Progenitor cell of endocrine pancreas (in vitro differentiated cells): ENCODE results near the gene LAMA3. TPM values are rescaled to one million over a fixed set of nuclear protein-coding genes. Genes with fewer than 3 reads are reported as not detected.

Experiments used
- DNase-seq: peaks from one replicate; pipeline ENCODE4 v3.0.0; 2021; ENCODE audit warnings: low spot score; ENCODE audit not compliant: unreplicated experiment
- H3K27ac Mint-ChIP-seq: 2 replicates; pipeline ENCODE4 v1.8.0; 2021; ENCODE audit warnings: mild to moderate bottlenecking, moderate library complexity, mixed read lengths
- H3K27me3 Mint-ChIP-seq: 2 replicates; pipeline ENCODE4 v1.8.0; 2021; ENCODE audit warnings: mixed read lengths
- H3K36me3 Mint-ChIP-seq: 2 replicates; pipeline ENCODE4 v1.8.0; 2022; ENCODE audit warnings: mixed read lengths; ENCODE audit not compliant: insufficient read depth
- H3K4me1 Mint-ChIP-seq: 2 replicates; pipeline ENCODE4 v1.8.0; 2021; ENCODE audit warnings: low read depth, mixed read lengths
- H3K4me3 Mint-ChIP-seq: 2 replicates; pipeline ENCODE4 v1.8.0; 2021; ENCODE audit warnings: low read depth, mild to moderate bottlenecking, moderate library complexity, mixed read lengths
- H3K9me3 Mint-ChIP-seq: 2 replicates; pipeline ENCODE4 v1.8.0; 2021; ENCODE audit warnings: low read depth, mixed read lengths
- long read RNA-seq: library from polyadenylated mRNA; unstranded; transcript quantifications from one replicate; pipeline ENCODE4 v2.0.0, GENCODE V29; 2020
- total RNA-seq: library from RNA; stranded (reverse); gene quantifications from 2 replicates; pipeline ENCODE4 v1.2.1, GENCODE V29; 2021
- TF ChIP-seq, protein P1 (sequence below): fragments of 200-600 bp; sonication (generic); IDR thresholded peaks from one replicate; pipeline ENCODE4 v1.5.0; 2021; ENCODE audit warnings: antibody characterized with exemption, mild to moderate bottlenecking; ENCODE audit not compliant: unreplicated experiment

LAMA3 gene, protein sequence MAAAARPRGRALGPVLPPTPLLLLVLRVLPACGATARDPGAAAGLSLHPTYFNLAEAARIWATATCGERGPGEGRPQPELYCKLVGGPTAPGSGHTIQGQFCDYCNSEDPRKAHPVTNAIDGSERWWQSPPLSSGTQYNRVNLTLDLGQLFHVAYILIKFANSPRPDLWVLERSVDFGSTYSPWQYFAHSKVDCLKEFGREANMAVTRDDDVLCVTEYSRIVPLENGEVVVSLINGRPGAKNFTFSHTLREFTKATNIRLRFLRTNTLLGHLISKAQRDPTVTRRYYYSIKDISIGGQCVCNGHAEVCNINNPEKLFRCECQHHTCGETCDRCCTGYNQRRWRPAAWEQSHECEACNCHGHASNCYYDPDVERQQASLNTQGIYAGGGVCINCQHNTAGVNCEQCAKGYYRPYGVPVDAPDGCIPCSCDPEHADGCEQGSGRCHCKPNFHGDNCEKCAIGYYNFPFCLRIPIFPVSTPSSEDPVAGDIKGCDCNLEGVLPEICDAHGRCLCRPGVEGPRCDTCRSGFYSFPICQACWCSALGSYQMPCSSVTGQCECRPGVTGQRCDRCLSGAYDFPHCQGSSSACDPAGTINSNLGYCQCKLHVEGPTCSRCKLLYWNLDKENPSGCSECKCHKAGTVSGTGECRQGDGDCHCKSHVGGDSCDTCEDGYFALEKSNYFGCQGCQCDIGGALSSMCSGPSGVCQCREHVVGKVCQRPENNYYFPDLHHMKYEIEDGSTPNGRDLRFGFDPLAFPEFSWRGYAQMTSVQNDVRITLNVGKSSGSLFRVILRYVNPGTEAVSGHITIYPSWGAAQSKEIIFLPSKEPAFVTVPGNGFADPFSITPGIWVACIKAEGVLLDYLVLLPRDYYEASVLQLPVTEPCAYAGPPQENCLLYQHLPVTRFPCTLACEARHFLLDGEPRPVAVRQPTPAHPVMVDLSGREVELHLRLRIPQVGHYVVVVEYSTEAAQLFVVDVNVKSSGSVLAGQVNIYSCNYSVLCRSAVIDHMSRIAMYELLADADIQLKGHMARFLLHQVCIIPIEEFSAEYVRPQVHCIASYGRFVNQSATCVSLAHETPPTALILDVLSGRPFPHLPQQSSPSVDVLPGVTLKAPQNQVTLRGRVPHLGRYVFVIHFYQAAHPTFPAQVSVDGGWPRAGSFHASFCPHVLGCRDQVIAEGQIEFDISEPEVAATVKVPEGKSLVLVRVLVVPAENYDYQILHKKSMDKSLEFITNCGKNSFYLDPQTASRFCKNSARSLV (N-terminal part only)
- total RNA-seq: 0.84 and 1.2 TPM in 2 replicates
- long read RNA-seq: 0 reads

DNA sequence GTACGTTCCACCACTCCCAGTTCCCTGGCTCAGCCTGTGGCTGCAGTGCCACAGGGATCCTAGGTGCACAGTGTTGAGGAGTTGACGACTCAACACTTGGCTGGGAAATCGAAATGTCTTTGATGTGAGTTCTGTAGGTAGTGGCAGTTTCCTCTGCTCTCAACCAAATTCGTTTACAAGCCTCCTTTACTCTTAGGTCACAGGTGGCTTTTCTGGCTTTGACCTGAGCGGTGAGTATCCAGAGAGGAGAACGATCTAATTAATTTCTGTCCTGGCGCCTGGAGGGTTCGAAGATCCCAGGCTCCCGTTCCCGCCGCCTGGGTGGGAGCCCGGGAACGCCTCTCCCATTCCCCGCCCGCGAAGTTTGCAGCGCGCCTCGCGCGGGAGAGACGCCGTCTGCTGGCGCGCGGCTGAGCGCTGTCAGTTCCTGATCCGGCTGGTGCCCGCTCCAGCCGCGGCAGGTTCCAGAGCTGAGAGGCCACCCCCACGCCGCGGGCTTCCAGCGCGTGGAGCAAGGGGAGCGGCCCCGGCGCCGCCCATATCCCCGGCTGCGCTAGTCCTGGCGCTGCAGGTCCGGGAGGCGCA, at the start of gene LAMA3:
Gene LAMA3, plus strand, starts transcription at position 423 of the 585 bp plus-strand sequence. CDS start 231 bp downstream, outside the sequence.
- TF ChIP-seq, protein P1, sequence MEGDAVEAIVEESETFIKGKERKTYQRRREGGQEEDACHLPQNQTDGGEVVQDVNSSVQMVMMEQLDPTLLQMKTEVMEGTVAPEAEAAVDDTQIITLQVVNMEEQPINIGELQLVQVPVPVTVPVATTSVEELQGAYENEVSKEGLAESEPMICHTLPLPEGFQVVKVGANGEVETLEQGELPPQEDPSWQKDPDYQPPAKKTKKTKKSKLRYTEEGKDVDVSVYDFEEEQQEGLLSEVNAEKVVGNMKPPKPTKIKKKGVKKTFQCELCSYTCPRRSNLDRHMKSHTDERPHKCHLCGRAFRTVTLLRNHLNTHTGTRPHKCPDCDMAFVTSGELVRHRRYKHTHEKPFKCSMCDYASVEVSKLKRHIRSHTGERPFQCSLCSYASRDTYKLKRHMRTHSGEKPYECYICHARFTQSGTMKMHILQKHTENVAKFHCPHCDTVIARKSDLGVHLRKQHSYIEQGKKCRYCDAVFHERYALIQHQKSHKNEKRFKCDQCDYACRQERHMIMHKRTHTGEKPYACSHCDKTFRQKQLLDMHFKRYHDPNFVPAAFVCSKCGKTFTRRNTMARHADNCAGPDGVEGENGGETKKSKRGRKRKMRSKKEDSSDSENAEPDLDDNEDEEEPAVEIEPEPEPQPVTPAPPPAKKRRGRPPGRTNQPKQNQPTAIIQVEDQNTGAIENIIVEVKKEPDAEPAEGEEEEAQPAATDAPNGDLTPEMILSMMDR: no peak
- H3K27me3 Mint-ChIP-seq: peaks cover 45% of the 10 kb centered on the region
- peaks cover 6% of the 10 kb centered on the region for H3K4me1 Mint-ChIP-seq
- no peak within 1 kb of the TSS for H3K27ac Mint-ChIP-seq
- H3K36me3 Mint-ChIP-seq: no peaks in the 10 kb centered on the region
- peak; percentile 46 for DNase-seq
- peak within 1 kb of the TSS; percentile 62 for H3K4me3 Mint-ChIP-seq
- H3K9me3 Mint-ChIP-seq: no peaks in the 10 kb centered on the region

DNA sequence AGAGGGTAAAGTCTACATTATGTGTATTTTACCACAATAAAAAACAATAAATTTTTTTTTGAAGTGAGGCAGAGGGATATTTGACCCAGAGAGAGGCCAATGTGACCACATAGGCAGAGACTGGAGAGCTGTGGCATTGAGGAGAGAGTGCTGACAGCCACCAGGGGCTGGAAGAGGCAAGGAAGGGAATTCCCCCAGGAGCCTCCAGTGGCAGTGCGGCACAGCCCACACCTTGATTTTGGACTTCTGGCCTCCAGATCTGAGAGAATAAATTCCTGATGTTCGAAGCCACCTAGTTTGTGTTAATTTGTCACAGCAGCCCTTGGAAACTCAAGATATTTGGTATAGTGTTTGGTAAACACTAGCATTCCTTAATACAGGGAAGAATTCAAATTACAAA, 49.2 kb upstream of the LAMA3 start:
- Mint-ChIP-seq H3K27ac (no peak overlapping the region), H3K4me3 (no peak overlapping the region), H3K27me3 (peaks cover 32% of the 10 kb centered on the region), H3K4me1 (no peaks in the 10 kb centered on the region), H3K9me3 (no peaks in the 10 kb centered on the region), H3K36me3 (no peaks in the 10 kb centered on the region)
- TF ChIP-seq, protein P1: peak; percentile 28
- DNase-seq: no peak

DNA sequence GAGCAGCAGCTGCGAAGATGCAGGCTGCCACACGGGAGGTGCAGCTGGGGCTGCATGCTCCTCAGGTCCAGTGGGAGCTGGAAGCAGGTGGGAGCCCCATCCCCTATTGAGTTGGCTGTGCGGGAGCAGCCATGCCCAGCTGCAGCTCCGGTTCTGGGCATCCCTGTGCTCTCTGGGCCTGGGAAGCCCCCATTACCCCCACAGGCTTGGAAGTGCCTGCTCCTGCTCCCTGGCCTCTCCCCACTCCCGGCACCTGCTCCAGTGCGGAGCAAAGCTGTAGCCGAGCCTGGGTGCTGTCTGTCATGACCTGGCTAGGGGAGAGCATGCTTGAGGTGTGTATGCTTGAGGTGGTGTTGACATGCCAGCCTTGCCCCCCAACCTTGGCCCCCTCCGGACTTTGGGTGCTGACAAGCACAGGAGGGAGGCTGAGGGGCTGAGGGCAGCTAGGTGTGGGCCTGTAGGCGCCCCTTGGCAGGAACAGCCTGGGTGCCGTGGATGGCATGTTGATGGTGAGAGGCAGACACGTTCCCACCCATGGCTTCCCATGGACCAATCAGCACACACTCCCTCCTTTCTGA, 48.0 kb upstream of the LAMA3 start:
- H3K27ac Mint-ChIP-seq: no peak overlapping the region
- H3K9me3 Mint-ChIP-seq: no peaks in the 10 kb centered on the region
- no peak for DNase-seq
- H3K4me3 Mint-ChIP-seq: no peak overlapping the region
- no peaks in the 10 kb centered on the region for H3K4me1 Mint-ChIP-seq
- TF ChIP-seq, protein P1: no peak
- no peaks in the 10 kb centered on the region for H3K36me3 Mint-ChIP-seq
- peaks cover 28% of the 10 kb centered on the region for H3K27me3 Mint-ChIP-seq

DNA sequence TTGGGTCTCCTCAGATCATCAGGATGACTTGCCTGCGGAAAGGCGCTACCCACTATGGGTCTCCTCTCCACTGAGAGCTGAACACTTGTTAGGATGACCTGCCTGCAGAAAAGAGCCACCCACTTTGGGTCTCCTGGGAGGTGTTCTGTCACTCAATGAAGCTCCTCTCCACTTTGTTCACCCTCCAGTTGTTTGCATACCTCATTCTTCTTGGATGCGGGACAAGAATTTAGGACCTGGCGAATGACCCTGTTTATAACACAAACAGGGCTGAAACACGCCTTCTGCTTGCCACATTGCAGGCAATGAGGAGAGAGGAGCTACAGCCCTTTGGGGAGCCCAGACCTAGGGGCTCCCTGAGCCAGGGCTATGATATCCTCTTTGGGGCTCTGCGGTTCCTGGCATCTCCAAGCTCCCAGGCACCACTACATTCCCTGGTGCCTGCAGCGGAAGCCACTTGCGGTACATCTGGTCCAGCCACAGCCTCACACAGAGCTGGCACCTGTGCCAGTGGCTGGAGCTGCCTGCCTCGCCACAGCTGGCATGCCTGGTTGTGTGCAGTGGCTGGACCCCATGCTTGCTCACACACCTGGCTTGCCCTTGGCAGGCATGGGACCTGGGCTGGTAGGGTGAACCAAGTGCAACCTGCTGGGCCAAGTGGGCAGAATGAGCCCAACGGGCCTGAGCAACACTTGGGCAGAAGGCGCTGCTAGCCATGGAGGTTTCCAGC, 47.2 kb upstream of the LAMA3 start:
- Mint-ChIP-seq H3K4me3 (no peak overlapping the region), H3K27ac (no peak overlapping the region), H3K36me3 (no peaks in the 10 kb centered on the region), H3K4me1 (no peaks in the 10 kb centered on the region), H3K9me3 (no peaks in the 10 kb centered on the region), H3K27me3 (peaks cover 28% of the 10 kb centered on the region)
- TF ChIP-seq, protein P1: no peak
- DNase-seq: no peak
